ENCODE measurements around the gene HDAC4.

- no peak for TF ChIP-seq POLR2A (IDR thresholded peaks at IDR 0.05)
- TF ChIP-seq CTCF (IDR thresholded peaks at IDR 0.05): no peak
Observed at GRCh38 chr2:239109041-239109927, 291.5 kb downstream of the HDAC4 start.

Measured in testis (tissue), 2 donors.